ENCODE data around the gene SLC26A9.

SLC26A9 gene

GRCh38 chr1:205943245-205943644 is at the start of gene SLC26A9:
TSS of gene SLC26A9 (minus strand) at chr1:205943456. CDS start at chr1:205935820, 7,636 bp downstream.
- DNase-seq (ENCODE audit: low spot score) = no peak

- DNase-seq (ENCODE audit: low spot score) = no peak
Measured at GRCh38 chr1:205992218-205992882, 49.1 kb upstream of the SLC26A9 start.

DNA sequence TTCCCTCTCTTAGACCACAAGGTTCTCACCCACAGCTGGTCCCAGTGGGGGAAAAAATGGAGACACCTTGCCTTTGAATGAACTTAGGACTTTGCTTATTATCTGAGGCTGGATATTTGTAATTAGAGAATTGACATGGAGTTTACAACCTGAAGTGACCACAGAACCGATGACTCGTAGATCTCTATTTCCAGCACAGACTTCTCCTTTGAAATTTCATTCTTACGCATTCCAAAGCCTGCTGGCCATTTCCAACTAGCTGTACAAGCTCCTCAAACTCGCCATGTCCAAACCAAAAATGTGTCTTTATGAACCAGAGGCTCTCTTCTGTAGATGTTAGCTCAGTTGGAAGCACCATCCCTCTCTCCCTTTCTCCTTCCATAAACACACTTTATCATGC is 48.0 kb upstream of the SLC26A9 start:
- no peak for DNase-seq (ENCODE audit: low spot score)

DNA sequence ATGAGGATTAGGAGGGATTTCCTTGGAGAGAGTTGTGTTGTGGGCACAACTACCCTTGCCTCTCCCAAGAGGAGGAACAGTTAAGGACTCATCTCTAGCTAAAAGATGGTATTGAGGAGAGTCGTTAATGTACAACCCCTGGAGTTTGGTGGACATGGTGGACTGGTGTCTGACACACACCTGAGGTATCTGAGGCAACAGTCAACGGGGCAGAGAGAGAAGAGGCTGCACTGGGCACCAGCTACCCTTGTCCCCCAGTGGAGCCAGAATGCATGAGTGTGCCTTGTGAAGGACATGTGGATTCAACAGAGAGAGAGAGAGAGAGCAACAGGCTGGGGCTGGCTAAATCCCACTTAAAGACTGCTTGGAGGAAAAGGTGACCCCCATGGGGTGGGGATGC is 47.0 kb upstream of the SLC26A9 start:
- DNase-seq (ENCODE audit: low spot score) = no peak

DNA sequence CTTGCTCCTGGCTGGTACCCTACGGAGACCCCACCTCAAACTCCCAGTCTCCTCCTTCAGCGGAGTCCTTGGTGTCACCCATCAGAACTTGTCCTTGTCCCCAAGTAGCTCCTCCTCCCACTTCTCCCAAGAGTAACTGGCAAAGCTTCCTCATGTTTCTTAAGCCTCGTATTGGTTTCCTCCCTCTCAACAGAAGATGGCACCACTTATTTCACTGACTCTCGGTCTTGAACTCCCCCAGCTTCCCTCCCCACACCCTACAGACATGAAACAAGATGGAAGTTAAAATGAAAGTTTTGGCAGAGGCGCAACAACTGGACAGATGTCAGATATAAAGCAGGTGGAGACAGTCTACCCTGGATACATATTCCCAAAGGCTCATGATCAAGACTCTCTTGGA is 46.5 kb upstream of the SLC26A9 start:
- no peak for DNase-seq (ENCODE audit: low spot score)

DNA sequence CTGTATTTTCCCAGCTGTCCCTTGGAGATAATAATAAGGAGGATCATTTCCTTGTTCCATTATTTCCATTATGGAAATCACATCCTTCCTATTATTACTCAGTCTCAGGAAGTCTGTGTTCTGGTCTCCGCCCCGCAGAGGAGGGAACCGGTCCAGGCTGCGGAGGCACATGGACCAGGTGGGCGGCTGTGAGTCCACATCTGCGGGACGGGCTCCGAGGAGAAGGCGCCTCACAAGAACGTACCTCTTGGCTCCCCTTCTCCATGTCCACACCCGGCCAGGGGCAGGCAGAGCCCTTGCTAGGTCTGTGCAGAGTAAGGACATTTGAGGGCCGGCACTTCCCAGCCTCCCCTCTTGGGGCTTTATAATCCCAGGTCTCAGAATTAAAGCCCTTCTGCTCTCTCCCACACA is 45.3 kb upstream of the SLC26A9 start:
- no peak for DNase-seq (ENCODE audit: low spot score)

DNA sequence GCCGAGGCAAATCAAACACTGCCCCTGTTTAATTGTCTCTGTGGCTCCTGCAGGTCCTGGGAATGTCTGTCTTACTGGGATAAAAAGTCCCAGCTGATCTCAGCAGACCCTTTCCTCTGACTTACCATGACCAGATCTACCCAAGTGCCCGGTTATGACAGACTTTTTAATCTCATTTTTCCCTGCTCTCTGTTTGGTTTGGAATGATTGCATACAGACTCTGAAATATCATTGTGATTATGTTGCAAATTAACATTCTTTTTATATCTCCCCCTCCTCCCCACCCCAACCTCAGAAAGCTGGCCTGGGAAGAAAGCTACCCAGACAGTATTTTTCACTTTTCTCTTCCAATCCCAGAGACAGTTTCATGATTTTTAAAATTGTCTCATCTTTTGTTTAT is 43.6 kb upstream of the SLC26A9 start:
- no peak for DNase-seq (ENCODE audit: low spot score)

- DNase-seq (ENCODE audit: low spot score) = no peak
Measured at GRCh38 chr1:205986292-205986691, 43.0 kb upstream of the SLC26A9 start.

DNA sequence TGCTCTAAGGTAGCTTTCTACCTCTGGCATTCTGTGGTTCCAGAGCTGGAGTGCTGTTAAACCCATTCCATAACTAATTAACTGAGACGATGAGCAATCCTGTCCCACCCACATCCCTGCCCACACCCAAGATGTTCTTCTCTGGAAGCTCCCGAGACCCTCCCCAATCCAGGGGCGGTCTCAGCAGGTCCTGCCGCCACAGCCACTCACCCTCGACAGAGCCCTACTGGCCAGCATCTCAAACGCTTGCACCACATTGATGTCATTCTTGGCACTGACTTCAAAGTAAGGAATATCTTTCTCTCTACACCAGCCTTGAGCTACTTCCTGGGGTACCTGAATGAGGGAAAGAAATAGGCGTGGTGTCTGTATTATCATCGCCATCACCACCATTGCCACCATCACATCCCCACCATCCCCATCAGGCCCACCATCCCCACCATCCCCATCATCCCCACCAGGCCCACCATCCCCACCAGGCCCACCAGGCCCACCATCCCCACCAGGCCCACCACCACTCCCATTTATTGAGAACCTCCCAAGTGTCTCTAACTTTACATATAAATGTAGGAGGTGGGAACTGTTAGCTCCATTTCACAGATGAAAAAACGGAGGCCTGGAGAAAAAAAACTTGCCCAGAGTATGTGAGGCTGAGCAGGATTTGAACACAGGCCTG is 42.2 kb upstream of the SLC26A9 start:
- no peak for DNase-seq (ENCODE audit: low spot score)

DNA sequence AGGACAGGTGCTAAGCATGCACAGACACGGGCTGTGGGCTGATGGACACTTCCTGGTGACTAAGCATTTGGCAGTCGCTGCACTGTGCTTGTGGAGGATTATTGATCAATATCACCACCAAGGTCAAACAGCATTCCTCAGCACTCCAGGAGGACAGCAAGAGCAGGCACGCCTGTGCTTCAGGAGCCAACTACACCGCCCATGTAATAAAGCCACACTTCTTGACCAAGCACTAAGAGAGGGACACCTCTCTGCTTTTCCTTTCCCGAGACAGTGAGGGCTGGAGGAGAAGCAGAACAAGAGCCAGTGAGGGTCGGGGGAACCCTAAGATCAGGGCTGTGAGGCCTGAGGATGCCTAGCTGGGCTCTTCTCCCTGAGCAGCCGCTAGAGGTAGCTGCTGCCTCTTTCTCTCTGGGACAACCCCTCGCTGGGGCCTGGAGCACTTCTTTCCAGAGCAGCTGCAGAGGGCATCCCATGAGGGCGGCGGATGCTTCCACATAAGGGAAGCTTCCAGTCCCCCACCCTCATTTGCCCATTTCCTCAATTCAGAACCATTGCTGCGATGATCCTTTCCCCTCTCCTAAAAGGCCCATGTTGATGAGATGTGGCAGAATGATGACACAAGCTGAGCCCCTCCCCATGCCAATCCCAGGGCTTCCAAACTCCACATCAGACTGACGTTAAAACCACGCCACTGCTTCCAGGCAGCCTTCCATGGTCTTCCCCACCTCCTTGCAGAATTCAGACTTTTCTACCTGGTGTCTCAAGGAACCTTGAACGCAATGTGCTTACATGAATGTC is 40.9 kb upstream of the SLC26A9 start:
- DNase-seq (ENCODE audit: low spot score) = peak; percentile 86

- no peak for DNase-seq (ENCODE audit: low spot score)
Measured at GRCh38 chr1:205981257-205981656, 38.0 kb upstream of the SLC26A9 start.

DNA sequence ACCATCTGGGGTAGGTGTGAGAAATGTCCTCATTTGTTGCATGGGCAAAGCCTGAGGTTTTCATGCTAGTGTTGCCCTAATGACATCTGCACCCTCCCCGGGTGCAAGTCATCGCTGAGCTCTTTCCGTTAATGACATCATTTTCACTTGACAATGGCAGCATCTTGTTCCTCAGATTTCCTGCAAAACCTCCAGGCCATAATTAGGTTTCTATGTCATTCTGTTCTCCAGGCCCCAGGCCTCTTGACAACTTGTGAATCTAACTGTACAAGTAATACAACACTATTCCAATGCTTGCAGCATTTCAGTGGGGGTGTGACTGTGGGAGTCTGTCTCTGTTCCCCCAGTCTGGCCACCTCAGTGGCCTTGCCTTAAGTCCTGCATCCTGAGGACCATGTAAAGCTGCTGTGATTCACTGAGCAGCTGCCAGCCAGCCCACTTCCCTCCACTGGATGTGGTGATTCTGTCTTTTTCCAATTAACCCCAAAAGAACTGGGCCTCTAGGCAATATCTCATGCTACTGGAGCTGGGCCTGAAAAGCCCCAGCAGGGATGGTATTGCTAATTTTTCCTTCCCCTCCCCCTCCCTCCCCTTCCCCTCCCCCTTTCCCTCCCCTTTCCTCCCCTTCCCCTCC is 37.1 kb upstream of the SLC26A9 start:
- no peak for DNase-seq (ENCODE audit: low spot score)

DNA sequence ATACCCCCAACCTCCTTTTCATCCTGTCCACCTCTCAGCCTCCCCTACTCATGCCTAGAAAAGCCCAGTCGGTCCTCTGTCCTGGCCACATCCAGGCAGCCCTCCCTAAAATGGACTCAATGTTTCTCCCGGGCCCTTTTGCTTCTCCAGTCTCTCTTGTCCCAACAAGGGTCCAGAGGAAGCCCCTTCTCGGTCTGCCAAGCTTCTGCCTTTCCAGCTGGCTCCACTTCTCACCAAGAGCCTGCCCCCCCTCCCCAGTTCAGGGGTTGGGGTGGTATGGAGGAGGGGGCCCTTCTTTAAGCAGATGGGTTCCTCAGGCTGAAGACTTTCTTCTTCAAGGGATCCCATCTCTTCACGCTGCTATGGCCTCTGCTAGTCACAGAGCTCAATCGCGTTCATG is 36.0 kb upstream of the SLC26A9 start:
- no peak for DNase-seq (ENCODE audit: low spot score)

DNA sequence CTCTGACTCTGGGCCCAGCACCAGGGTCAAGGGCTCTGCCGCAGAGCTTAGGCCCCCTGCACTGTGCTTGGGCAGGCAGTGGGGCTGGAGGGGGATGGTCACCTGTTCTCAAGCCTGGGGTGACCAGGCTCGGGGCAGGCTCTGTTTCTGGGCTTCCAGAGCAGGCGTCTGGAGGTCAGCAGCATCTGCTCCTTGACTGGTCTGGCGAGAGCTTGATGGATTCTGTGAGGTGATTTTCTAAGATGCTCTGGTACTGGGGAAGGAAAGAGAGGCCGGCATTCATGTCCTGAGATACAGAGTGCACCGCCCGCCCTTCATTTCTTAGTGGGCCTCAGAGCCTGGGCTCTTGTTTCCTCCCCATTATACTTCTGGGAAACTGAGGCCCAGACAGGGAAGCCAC is 35.4 kb upstream of the SLC26A9 start:
- DNase-seq (ENCODE audit: low spot score) = no peak

DNA sequence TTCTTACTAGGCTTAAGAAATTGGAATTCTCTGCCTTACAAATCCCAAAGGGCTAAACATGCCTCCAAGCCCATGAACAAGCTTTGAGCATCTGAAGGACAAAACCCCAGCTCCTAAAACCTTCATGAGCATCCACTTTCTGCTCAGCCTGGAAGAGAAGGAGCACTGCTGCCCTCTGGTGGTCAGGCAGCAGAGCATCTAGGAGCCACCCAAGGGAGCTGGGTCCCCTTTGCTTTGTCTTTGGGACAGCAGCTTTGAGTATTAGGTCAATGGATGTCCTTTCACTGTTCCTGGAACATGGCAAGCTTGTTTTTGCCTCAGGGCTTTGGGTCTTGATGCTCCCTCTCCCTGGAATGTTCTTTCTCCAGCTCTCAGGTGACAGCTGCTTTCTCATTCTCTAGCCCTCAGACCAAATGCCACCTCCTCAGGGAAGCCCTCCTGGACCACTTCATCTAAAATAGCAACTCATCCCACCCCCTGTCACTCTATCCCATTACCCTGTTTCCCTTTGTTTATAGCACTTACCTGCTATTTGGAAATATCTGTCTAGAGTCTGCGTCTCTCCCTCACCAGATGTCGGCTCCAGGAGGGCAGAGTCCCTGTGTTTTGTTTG is 34.3 kb upstream of the SLC26A9 start:
- peak; percentile 96 for DNase-seq (ENCODE audit: low spot score)

GRCh38 chr1:205976708-205977401 is 33.6 kb upstream of the SLC26A9 start:
- peak; percentile 68 for DNase-seq (ENCODE audit: low spot score)

DNA sequence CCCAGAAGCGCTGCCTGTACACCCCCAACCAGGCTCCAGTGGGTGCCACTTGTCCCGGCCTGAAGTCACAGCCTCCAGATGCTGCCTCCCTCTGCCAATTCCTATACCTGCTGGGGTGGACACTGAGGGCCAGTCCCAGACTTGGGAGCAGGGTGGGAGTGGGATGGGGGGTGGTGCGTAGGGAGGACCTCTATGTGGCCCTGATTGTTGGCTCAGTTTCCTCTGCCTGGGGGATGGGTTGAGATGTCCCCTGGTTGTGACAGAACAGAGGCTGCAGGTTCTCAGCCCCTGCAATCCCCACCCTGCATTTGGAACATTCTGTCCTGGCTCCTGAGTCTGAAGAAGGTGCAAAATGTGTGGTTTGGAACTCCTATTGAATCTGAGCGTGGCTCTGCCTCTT is 32.8 kb upstream of the SLC26A9 start:
- DNase-seq (ENCODE audit: low spot score) = no peak

DNA sequence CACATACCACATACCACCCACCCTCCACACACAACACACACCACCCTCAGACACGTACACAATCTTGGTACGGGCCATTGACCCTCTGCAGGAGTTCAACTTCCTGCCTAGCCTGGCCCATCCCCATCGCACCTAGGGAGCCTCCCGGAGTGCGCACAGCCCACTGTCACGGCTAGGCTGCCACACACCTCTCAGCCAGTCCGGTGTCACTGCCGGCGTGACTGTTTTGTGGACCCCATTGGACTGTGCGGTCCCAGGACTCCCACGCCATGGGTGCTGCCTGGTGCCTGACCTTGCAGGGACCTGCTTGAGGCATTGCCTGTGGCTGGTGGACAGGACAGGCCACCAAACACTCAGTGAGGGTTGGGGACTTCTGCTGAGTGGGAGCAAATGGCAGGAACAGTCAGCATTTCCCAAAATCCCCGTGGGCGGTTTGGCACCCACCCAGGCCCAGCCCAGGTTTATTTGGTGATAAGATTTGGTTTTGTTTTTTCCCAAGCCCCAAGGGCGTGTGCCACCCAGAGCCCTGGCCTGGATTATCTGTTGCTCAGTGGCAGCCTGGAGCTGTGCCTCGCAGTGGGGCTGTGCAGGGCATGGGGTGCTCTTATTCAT is 32.2 kb upstream of the SLC26A9 start:
- no peak for DNase-seq (ENCODE audit: low spot score)

DNA sequence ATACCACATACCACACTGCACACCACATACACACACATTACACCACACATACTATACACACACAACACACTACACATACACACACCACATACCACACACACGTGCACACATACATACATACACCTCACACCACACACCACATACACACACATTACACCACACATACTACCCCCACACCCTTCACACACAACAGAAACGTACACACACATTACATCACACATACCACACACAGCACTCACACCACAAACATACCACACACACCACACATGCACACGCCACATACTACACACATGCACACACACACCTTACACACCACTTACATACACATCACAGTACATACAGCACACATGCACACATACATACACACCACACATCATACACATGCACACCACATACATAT is 31.5 kb upstream of the SLC26A9 start:
- no peak for DNase-seq (ENCODE audit: low spot score)

- DNase-seq (ENCODE audit: low spot score) = no peak
Measured at GRCh38 chr1:205973377-205974232, 30.3 kb upstream of the SLC26A9 start.

Data from Ammon's horn (tissue), 1 donor.